HG03520 (cell line): Measurements from ENCODE around the gene NDUFC2.
A peak's percentile ranks its signal among the peaks of the same experiment; 100 is the strongest.
"Not testable (repeated sequence)": the region's sequence is repeated elsewhere in the genome, so short reads cannot be mapped to it uniquely, and the experiment has no call there.

ENCODE experiments used
- ATAC-seq: cut with Tn5 transposase; IDR thresholded peaks from one replicate; pipeline ENCODE4 v1.9.1; 2021; ENCODE audit warnings: mild to moderate bottlenecking, moderate library complexity; ENCODE audit not compliant: unreplicated experiment

Gene NDUFC2

DNA sequence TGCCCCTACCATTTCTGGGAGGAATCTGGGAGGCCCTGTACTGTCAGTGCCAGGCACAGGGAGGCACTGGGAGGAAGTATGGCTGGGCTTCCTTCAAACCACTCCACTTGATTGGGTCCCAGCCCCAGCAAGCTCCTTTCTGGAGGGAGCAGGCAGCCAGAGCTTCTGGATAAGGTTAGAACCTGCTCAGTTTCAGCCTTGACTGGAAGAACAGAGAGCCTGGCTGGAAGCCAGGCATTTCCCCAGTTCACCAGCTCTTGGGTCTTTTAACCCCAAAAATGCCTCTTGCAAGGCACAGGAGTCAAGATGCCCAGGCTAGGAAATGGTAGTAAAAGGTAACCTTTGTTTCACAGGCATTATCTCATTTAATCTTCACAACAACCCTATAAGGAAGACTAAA is 47.6 kb downstream of the NDUFC2 start:
- no peak for ATAC-seq

DNA sequence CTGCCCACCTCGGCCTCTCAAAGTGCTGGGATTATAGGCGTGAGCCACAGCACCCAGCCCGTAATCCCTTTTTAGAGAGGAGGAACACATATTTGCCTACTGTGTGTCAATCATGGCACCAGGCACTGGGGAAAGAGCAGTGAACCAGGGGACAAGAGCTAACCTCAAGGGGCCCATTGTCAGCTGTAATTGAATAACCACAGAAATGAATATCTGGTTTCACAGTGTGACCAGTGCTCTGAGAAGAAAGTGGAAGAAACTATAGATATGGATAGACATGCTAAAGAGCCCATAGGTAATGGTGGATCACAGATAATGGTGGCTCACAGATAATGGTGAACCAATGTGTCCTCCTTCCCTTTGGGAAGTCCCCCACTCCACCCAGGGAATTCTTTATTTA is 48.0 kb downstream of the NDUFC2 start:
- peak; percentile 76 for ATAC-seq

DNA sequence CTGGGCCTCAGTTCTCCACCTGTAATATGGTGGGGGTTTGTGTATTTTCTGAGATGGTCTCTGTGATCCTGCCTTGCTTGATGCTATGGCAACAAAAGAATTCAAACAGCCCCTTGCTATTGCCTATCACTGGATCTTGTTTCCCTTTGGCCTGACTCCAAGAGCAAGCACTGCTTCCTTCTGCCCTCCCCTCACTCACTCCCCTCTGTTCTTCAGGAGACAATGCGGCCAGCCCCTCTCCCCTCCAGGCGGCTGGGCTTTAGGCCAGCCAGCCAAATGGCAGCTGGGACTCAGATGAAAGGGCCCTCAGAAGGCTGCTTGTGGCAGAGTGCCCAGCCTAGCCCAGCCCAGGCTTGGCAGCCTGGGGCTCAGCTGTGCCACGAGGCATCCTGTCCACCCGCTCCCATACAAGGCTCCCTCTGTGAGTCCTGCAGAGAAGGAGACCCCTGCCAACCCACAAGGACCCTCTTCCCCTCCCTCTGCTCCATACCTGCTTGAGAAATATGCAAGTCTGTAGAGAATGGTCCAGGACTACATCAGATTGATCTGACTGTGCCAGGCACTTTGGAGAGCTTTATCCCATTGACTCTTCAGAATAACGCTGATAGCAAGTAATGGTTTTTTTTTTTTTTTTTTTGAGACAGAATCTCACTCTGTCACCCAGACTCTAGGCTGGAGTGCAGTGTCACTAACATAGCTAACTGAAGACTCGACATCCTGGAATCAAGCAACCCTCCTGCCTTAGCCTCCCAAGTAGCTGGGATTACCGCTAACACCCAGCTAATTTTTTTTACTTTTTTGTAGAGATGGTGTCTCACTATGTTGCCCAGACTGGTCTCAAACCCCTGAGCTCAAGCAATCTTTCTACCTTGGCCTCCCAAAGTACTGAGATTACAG is 49.0 kb downstream of the NDUFC2 start:
- ATAC-seq = no peak

DNA sequence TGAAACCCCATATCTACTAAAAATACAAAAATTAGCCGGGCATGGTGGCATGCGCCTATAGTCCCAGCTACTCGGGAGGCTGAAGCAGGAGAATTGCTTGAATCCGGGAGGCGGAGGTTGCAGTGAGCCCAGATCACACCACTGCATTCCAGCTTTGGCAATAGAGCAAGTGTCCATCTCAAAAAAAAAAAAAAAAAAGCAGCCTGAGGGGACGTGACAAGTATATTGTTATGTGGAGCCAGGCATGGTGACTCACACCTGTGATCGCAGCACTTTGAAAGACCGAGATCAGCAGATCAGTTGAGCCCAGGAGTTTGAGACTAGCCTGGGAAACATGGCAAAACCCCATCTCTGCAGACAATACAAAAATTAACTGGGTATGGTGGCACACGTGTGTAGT is 51.2 kb downstream of the NDUFC2 start:
- not testable (repeated sequence) for ATAC-seq

GRCh38 chr11:78027759-78028158 is 51.9 kb downstream of the NDUFC2 start:
- no peak for ATAC-seq

GRCh38 chr11:78025378-78025777 is 54.3 kb downstream of the NDUFC2 start:
- no peak for ATAC-seq

- no peak for ATAC-seq
Observed at GRCh38 chr11:78023426-78023825, 56.2 kb downstream of the NDUFC2 start.

GRCh38 chr11:78022397-78023396 is 57.0 kb downstream of the NDUFC2 start, which contains the start of gene KCTD14:
Gene KCTD14, minus strand, starts transcription at chr11:78023276. Its CDS starts 27 bp downstream, at chr11:78023249.
- ATAC-seq = no peak

DNA sequence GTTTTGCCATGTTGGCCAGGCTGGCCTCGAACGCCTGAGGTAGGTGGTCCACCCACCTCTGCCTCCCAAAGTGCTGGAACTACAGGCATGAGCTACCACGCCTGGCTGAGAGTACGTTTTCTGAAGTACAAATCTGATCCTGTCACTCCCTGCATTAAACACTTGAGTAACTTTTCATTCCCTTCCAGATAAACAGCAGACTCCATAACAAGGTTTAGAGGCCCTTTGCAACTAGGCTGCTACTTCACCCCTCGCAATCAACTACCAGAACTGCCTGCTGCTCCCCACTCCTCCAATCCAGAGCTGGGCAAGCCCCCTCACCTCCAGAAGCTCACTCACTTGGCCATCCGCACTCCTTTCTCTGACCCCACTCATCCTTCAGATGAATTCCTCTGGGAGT is 58.1 kb downstream of the NDUFC2 start:
- no peak for ATAC-seq

DNA sequence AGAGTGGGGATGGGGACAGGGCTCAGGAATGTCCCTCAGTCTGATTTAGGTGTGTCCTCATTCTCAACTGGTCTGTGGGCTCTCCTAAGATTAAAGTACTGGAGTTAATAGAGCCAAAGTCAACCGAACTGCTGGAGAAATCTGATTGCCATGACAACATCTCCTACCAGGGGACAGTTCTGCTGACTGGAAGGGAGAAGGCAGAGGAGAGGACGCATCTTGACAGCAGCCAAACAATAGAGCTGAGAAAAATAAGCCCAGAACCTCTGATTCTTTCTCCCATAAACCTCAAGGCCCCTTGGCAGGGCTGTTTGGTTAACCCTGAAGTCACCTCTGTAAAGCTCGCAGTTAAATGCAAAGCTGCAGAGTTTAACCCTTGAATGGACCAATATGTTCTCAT is 59.4 kb downstream of the NDUFC2 start:
- no peak for ATAC-seq

GRCh38 chr11:78019808-78020207 is 59.9 kb downstream of the NDUFC2 start:
- no peak for ATAC-seq
